GM10266 (cell line): ENCODE results near the gene SLC12A7.
"Not testable (repeated sequence)": the region's sequence is repeated elsewhere in the genome, so short reads cannot be mapped to it uniquely, and the experiment has no call there.

Experiments
- DNase-seq: peaks from one replicate; pipeline ENCODE4 v3.0.0; 2012; ENCODE audit errors: extremely low spot score
- TF ChIP-seq, protein P1 (sequence below): IDR thresholded peaks from 2 replicates; pipeline ENCODE4 v1.5.1; 2012; ENCODE audit warnings: mild to moderate bottlenecking, low read depth; ENCODE audit not compliant: control insufficient read depth, insufficient read depth; ENCODE audit errors: missing control alignments

The SLC12A7 gene

DNA sequence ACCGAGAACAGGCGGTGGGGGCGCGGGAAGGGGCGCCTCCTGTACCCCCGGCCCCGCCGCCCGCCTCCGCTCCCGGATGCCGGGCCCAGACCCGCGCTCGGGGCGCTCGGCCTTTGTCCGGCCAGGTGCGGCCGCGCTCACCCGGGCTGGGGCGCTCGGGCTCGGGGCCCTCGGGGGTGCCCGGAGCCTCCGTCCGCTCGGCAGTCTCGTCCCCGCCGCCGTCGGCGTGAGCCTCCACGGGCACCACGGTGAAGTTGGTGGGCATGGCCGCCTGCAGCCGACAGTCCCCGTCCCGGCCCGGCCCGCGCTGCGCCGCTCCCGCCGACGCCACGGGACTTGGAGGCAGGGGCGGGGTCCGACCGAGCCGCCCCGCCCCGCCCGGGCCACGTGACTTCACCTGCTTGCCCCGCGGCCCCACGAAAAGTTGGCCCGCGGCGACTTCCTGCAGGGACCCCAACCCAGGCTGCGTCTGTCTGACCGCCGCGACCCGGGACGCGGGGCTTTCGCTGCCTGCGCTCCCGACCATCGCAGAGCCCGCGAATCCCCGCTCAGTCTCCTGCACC is at the start of gene SLC12A7:
SLC12A7 (minus strand) TSS at position 337 of the 563 bp plus-strand sequence; CDS start at position 265, 72 bp downstream.
- TF ChIP-seq, protein P1, sequence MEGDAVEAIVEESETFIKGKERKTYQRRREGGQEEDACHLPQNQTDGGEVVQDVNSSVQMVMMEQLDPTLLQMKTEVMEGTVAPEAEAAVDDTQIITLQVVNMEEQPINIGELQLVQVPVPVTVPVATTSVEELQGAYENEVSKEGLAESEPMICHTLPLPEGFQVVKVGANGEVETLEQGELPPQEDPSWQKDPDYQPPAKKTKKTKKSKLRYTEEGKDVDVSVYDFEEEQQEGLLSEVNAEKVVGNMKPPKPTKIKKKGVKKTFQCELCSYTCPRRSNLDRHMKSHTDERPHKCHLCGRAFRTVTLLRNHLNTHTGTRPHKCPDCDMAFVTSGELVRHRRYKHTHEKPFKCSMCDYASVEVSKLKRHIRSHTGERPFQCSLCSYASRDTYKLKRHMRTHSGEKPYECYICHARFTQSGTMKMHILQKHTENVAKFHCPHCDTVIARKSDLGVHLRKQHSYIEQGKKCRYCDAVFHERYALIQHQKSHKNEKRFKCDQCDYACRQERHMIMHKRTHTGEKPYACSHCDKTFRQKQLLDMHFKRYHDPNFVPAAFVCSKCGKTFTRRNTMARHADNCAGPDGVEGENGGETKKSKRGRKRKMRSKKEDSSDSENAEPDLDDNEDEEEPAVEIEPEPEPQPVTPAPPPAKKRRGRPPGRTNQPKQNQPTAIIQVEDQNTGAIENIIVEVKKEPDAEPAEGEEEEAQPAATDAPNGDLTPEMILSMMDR = no peak
- DNase-seq = peak; percentile 75

DNA sequence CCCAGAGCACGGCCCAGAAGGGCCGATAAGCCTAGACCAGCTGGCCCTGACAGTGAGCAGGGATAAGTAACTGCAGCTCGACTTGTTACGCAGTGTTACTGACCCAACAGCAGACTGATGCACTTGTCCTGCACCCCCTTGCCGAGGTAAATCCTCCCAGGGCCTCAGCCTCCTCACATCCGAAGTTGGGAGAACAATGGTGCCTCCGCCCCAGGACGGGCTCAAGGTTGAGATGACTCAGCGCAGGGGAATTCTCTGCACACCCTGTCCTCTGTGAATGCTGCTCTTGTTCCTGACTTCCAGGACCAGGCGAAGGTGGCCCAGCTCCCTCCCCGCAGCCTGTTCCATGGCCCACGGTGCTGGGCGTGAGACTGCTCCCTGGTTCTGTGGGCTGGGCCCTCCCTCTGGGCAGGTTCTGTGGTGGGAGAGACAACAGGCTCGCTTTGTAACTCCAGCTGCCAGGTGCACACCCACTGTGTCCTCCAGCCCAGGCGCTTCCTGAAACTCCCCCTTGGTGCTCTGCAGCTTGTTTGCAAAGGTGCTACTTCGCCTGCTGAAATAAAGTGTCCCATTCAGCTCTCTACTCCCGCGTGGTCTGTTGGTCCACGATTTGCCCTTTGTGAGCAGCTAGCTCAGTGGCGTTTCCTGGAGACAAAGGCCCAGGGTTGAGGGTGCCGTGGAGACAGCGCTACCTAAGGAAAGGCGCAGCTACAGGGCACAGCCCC is 49.4 kb upstream of the SLC12A7 start:
- no peak for DNase-seq
- TF ChIP-seq, protein P1 = no peak

DNA sequence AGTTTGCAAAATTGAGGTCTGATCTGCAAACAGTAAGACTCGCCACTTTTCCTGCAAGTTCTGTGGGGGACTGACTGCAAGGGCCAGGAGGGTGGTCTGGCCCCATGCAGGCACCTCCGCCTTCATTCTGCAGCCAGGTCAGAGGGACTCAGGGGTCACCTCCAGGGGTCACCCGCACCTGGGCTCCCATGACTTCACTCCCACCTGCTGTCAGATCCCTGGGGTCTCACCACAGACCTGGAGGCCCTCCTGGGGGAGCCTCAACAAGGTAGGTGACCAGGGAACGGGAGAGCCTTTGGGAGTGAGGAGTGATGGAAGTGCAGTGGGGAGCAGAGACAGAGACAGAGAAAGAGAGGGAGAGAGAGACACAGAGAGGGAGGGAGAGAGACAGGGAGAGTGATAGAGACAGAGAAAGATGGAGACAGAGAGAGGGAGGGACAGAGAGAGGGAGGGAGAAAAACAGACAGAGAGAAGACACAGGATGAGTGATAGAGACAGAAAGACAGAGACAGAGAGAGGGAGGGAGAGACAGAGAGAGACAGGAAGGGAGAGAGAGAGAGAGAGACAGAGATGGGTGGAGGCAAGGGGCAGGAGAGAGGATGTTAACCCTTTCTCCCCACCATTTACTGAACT is 48.0 kb upstream of the SLC12A7 start:
- DNase-seq = no peak
- TF ChIP-seq, protein P1 = no peak

DNA sequence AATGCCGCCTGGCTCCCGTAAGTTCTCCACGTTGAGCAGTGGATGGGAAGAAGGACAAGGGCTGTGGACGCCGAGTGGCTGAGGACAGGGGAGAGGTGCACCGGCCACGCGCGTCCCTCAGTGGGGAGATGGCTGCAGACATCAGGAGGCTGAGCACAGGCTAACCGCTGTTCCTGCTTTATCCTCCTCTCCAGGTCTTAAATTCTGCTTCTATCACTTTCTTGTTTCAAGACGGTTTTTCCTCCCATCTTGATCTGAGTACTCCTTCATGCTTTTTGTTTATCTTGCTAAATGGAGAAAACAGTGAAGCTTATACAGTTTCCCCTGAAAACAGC is 47.4 kb upstream of the SLC12A7 start:
- TF ChIP-seq, protein P1 = no peak
- no peak for DNase-seq

DNA sequence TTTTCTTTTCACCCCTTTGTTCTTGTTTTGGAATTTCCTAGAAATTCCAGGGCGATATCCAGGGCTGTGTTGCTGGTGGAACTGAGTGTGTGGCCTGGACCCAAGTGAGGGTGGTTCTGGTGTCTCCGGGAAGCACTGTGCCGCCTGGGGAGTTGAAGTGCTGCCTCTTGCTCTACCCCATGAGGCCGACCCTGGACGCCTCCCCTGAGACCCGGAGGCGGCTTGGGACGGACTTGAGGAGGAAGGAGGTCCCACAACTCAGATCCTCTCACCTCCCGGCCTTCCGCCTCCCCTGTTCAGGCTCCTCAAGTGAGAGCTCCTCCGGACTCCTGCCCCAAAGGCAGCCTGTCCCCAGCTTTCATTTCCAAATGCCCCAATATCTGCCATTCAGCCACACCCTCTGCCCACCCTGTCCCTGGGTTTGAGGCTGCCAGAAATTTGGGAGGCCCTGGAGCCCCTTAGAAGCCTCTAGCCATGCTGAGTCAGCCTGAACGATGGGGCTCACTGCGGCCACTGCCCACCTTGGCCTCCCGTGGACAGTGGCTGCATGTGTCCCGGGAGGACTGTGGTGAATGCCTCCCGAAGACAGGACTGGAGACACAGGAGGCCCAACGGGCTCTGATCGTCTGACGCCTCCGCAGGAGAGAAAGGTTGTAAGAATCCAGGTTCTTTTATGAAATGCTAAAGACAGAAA is 46.9 kb upstream of the SLC12A7 start:
- no peak for DNase-seq
- TF ChIP-seq, protein P1 = no peak

DNA sequence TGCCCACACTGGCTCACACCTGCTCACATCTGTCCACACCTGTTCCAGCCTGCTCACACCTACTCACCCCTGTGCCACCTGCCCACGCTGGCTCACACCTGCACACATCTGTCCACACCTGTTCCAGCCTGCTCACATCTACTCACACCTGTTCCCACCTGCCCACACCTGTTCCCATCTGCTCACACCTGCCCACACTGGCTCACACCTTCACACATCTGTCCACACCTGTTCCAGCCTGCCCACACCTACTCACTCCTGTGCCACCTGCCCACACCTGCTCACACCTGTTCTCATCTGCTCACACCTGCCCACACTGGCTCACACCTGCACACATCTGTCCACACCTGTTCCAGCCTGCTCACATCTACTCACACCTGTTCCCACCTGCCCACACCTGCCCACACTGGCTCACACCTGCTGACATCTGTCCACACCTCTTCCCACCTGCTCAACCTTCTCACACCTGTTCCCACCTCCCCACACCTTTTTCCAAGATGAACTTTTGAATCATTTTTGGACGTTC is 45.7 kb upstream of the SLC12A7 start:
- not testable (repeated sequence) for DNase-seq

DNA sequence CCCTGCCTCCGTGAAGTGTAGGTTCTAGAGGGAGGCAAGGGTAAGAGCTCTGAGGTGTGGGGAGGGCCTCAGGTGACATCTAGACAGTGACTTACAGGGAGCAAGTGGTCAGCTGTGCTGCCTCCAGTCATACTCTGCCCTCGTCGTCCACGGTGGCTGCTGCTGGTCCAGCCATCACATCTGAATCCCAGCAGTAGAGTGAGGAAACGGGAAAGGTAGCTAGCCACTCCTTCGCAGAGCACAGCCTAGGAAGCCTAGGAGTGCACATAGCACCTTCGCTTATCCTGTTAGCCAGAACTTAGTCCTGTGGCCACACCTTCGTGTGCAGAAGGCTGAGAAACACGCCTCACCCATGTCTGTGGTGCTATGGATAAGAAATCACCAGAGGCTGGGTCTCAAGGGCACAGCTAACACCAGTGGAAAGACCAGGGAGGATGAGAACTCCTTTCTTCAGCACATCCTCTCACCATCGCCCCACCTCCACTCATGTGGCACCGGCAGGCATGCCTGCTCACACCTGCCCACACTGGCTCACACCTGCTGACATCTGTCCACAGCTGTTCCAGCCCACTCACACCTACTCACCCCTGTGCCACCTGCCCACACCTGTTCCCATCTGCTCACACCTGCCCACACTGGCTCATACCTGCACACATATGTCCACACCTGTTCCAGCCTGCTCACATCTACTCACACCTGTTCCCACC is 45.0 kb upstream of the SLC12A7 start:
- TF ChIP-seq, protein P1 = no peak
- no peak for DNase-seq
